ENCODE results near the gene CDC42BPB.

Gene CDC42BPB

GRCh38 chr14:103073367-103073875 is 16.1 kb upstream of the CDC42BPB start:
- DNase-seq (ENCODE audit: low read depth in 3 of 3), result no peak

GRCh38 chr14:103072595-103073366 is 15.4 kb upstream of the CDC42BPB start:
- no peak for DNase-seq (ENCODE audit: low read depth in 3 of 3)

- DNase-seq (ENCODE audit: low read depth in 3 of 3), result no peak
Observed at GRCh38 chr14:103071544-103072251, 14.3 kb upstream of the CDC42BPB start.

- DNase-seq (ENCODE audit: low read depth in 3 of 3), result no peak
Observed at GRCh38 chr14:103070971-103071542, 13.7 kb upstream of the CDC42BPB start.

GRCh38 chr14:103070263-103070885 is 13.0 kb upstream of the CDC42BPB start:
- no peak for DNase-seq (ENCODE audit: low read depth in 3 of 3)

- DNase-seq (ENCODE audit: low read depth in 3 of 3), result no peak
Observed at GRCh38 chr14:103068351-103069073, 11.2 kb upstream of the CDC42BPB start.

GRCh38 chr14:103067231-103067954 is 10.0 kb upstream of the CDC42BPB start:
- no peak for DNase-seq (ENCODE audit: low read depth in 3 of 3)

- DNase-seq (ENCODE audit: low read depth in 3 of 3), result no peak
Observed at GRCh38 chr14:103066399-103066798, 9.1 kb upstream of the CDC42BPB start.

GRCh38 chr14:103065861-103066260 is 8.5 kb upstream of the CDC42BPB start:
- no peak for DNase-seq (ENCODE audit: low read depth in 3 of 3)

- no peak for DNase-seq (ENCODE audit: low read depth in 3 of 3)
Observed at GRCh38 chr14:103064978-103065377, 7.6 kb upstream of the CDC42BPB start.

- no peak for DNase-seq (ENCODE audit: low read depth in 3 of 3)
Observed at GRCh38 chr14:103064436-103064835, 7.1 kb upstream of the CDC42BPB start.

GRCh38 chr14:103061482-103061976 is 4.2 kb upstream of the CDC42BPB start:
- DNase-seq (ENCODE audit: low read depth in 3 of 3), result no peak

GRCh38 chr14:103059556-103059955 is 2.2 kb upstream of the CDC42BPB start:
- no peak for DNase-seq (ENCODE audit: low read depth in 3 of 3)

GRCh38 chr14:103058164-103059055 is 1.1 kb upstream of the CDC42BPB start:
- no peak for DNase-seq (ENCODE audit: low read depth in 3 of 3)

- DNase-seq (ENCODE audit: low read depth in 3 of 3), result no peak
Observed at GRCh38 chr14:103057028-103057371, 349 bp downstream of the CDC42BPB start.

GRCh38 chr14:103056322-103057027 is 874 bp downstream of the CDC42BPB start:
- no peak for DNase-seq (ENCODE audit: low read depth in 3 of 3)

- no peak for DNase-seq (ENCODE audit: low read depth in 3 of 3)
Observed at GRCh38 chr14:103055695-103056094, 1.7 kb downstream of the CDC42BPB start.

GRCh38 chr14:103052407-103052806 is 4.9 kb downstream of the CDC42BPB start:
- no peak for DNase-seq (ENCODE audit: low read depth in 3 of 3)

GRCh38 chr14:103050935-103051334 is 6.4 kb downstream of the CDC42BPB start:
- no peak for DNase-seq (ENCODE audit: low read depth in 3 of 3)
